CD4-positive, alpha-beta memory T cell (primary cell): Measurements from ENCODE around the gene MARCKSL1. TPM values are rescaled to one million over a fixed set of nuclear protein-coding genes. Genes with fewer than 3 reads are reported as not detected.
A peak's percentile ranks its signal among the peaks of the same experiment; 100 is the strongest.

ENCODE experiments used
- CTCF ChIA-PET: fragments of 350-600 bp; sonication (Branson Sonifier 250); formaldehyde crosslinking; loops from one replicate; lab custom pipeline; 2021; ENCODE audit warnings: inconsistent platforms; ENCODE audit not compliant: partially characterized antibody; lab: Charles Lee
- POLR2A ChIA-PET: fragments of 350-600 bp; sonication (Branson Sonifier 250); formaldehyde crosslinking; loops from one replicate; lab custom pipeline; 2021; ENCODE audit not compliant: partially characterized antibody; lab: Charles Lee
- DNase-seq, 5 donors: peaks; one replicate each; pipeline versions ENCODE4 v3.0.0 to v3.0.0-alpha.2; 2020 to 2022; ENCODE audit warnings: mixed read lengths in 1 of 5
- H3K27ac ChIP-seq: one replicate; pipeline ENCODE4 v1.7.0; 2013; ENCODE audit warnings: low read depth, low read length
- H3K27me3 ChIP-seq: 2 replicates; pipeline ENCODE4 v1.7.0; 2013; ENCODE audit warnings: mild to moderate bottlenecking, low read length, moderate library complexity; ENCODE audit not compliant: insufficient read depth
- H3K36me3 ChIP-seq: 2 replicates; pipeline ENCODE4 v1.7.0; 2013; ENCODE audit warnings: mild to moderate bottlenecking, low read length, moderate library complexity; ENCODE audit not compliant: insufficient read depth
- H3K4me1 ChIP-seq: 2 replicates; pipeline ENCODE4 v1.7.0; 2013; ENCODE audit warnings: mild to moderate bottlenecking, low read length, moderate library complexity; ENCODE audit not compliant: insufficient read depth
- H3K4me3 ChIP-seq, 2 donors: one replicate each; pipeline ENCODE4 v1.7.0; 2013; ENCODE audit warnings: low read length in 2 of 2, mild to moderate bottlenecking in 1 of 2
- H3K9me3 ChIP-seq, 2 donors: one replicate each; pipeline ENCODE4 v1.7.0; 2013; ENCODE audit warnings: low read length in 2 of 2, control low read depth in 1 of 2; ENCODE audit not compliant: control insufficient read depth in 1 of 2
- H3K27ac Mint-ChIP-seq, 7 donors: one replicate each; pipeline ENCODE4 v1.8.0; 2020 to 2021; ENCODE audit warnings: mixed read lengths in 7 of 7, mild to moderate bottlenecking in 6 of 7, inconsistent platforms in 3 of 7, moderate library complexity in 3 of 7
- H3K27me3 Mint-ChIP-seq, 2 donors: one replicate each; pipeline ENCODE4 v1.8.0; 2020 to 2021; ENCODE audit warnings: mixed read lengths in 2 of 2
- H3K36me3 Mint-ChIP-seq, 2 donors: one replicate each; pipeline ENCODE4 v1.8.0; 2020 to 2021; ENCODE audit warnings: mixed read lengths in 2 of 2, inconsistent platforms in 1 of 2, mild to moderate bottlenecking in 1 of 2
- H3K4me1 Mint-ChIP-seq, 4 donors: one replicate each; pipeline ENCODE4 v1.8.0; 2020 to 2021; ENCODE audit warnings: mixed read lengths in 4 of 4, mild to moderate bottlenecking in 1 of 4
- H3K4me3 Mint-ChIP-seq, 8 donors: one replicate each; pipeline ENCODE4 v1.8.0; 2020 to 2021; ENCODE audit warnings: mixed read lengths in 8 of 8, mild to moderate bottlenecking in 7 of 8, moderate library complexity in 6 of 8, inconsistent platforms in 3 of 8
- H3K9me3 Mint-ChIP-seq, 8 donors: one replicate each; pipeline ENCODE4 v1.8.0; 2020 to 2021; ENCODE audit warnings: mixed read lengths in 8 of 8, mild to moderate bottlenecking in 5 of 8, inconsistent platforms in 3 of 8, moderate library complexity in 1 of 8
- intact Hi-C: fragments of 100-400 bp; cut with micrococcal nuclease; formaldehyde crosslinking; loops from one replicate; pipeline ENCODE4 v1.15.1; 2023
- polyA plus RNA-seq, 2 donors: library from polyadenylated mRNA; unstranded; fragments of 300-500 nt; fragmentation: Illumina TruSeq; gene quantifications; one replicate each; pipeline ENCODE4 v1.2.3, GENCODE V29; 2021
- total RNA-seq, 2 experiments: library from RNA; stranded (reverse); gene quantifications; one replicate each; pipeline ENCODE4 v1.2.3, GENCODE V29; 2021

Gene MARCKSL1
- total and polyA plus RNA-seq, 4 experiments from 2014 or later = 46.5 to 75.9 (median 60.9) TPM

GRCh38 chr1:32327204-32327603, 8.8 kb downstream of the MARCKSL1 start:
- POLR2A ChIA-PET = interaction anchor here (1.0 kb wide), 1 partner anchor 9 kb away, joined by 3 read pairs; the partner anchor contains the start of gene MARCKSL1
- H3K36me3 ChIP-seq = peaks cover 63% of the 10 kb centered on the region
- Mint-ChIP-seq H3K4me1 (peaks cover 19 to 33% (median 25%) of the 10 kb centered on the region in 4 donors), H3K27ac (peak overlapping the region in 1 of 7 donors; percentile 56), H3K4me3 (no peak overlapping the region), H3K36me3 (peaks cover 50 to 70% of the 10 kb centered on the region in 2 donors), H3K9me3 (no peaks in the 10 kb centered on the region), H3K27me3 (no peaks in the 10 kb centered on the region)
- H3K4me3 ChIP-seq = no peak overlapping the region
- no peaks in the 10 kb centered on the region for H3K9me3 ChIP-seq
- H3K27ac ChIP-seq = no peak overlapping the region
- intact Hi-C loops = no loop called here
- no peaks in the 10 kb centered on the region for H3K27me3 ChIP-seq
- CTCF ChIA-PET = no interaction called here
- peaks cover 29% of the 10 kb centered on the region for H3K4me1 ChIP-seq
- no peak for DNase-seq

GRCh38 chr1:32321712-32322291, 14.2 kb downstream of the MARCKSL1 start:
- peak; percentile 55 to 66 (median 59) for DNase-seq
- Histone ChIP-seq H3K4me3 (no peak overlapping the region), H3K27ac (peak overlapping the region; percentile 18), H3K36me3 (peaks cover 27% of the 10 kb centered on the region), H3K9me3 (no peaks in the 10 kb centered on the region), H3K4me1 (peaks cover 63% of the 10 kb centered on the region), H3K27me3 (no peaks in the 10 kb centered on the region)
- Mint-ChIP-seq H3K36me3 (peaks cover 13 to 33% of the 10 kb centered on the region in 2 donors), H3K4me3 (peak overlapping the region; percentile 72 to 85 (median 78)), H3K27me3 (no peaks in the 10 kb centered on the region), H3K9me3 (no peaks in the 10 kb centered on the region), H3K4me1 (peaks cover 26 to 55% (median 42%) of the 10 kb centered on the region in 4 donors), H3K27ac (peak overlapping the region; percentile 88 to 96 (median 90))
- ChIA-PET CTCF (interaction anchor here (0.5 to 7.8 kb wide), 21 partner anchors 10 to 1519 kb away, joined by 3 to 47 read pairs (median 5); partner anchors contain the start of genes HDAC1, LCK, MARCKSL1 and TMEM39B), POLR2A (interaction anchor here (0.6 to 5.2 kb wide), 38 partner anchors 9 to 387 kb away, joined by 3 to 96 read pairs (median 4); partner anchors contain the start of genes BSDC1, CCDC28B, FAM167B and HDAC1)
- intact Hi-C loops = loop anchor here (2.0 kb wide), 1 partner anchor 13 kb away; no protein-coding TSS in a partner anchor

GRCh38 chr1:32318127-32318869, 17.7 kb downstream of the MARCKSL1 start:
- Histone ChIP-seq H3K4me3 (no peak overlapping the region), H3K27ac (no peak overlapping the region), H3K9me3 (no peaks in the 10 kb centered on the region), H3K4me1 (peaks cover 44% of the 10 kb centered on the region), H3K36me3 (peaks cover 22% of the 10 kb centered on the region), H3K27me3 (no peaks in the 10 kb centered on the region)
- intact Hi-C loops = no loop called here
- peak overlapping the region in 4 of 7 donors; percentile 56 to 82 (median 64) for H3K27ac Mint-ChIP-seq
- H3K4me3 Mint-ChIP-seq = no peak overlapping the region
- no peaks in the 10 kb centered on the region for H3K27me3 Mint-ChIP-seq
- H3K36me3 Mint-ChIP-seq = peaks cover 20 to 36% of the 10 kb centered on the region in 2 donors
- peaks cover 29 to 49% (median 40%) of the 10 kb centered on the region in 4 donors for H3K4me1 Mint-ChIP-seq
- POLR2A ChIA-PET = interaction anchor here (0.9 to 2.2 kb wide), 5 partner anchors 10 to 27 kb away, joined by 3 to 15 read pairs (median 4); partner anchors contain the start of genes HDAC1 and MARCKSL1
- CTCF ChIA-PET = interaction anchor here (1.2 to 2.0 kb wide), 2 partner anchors 22 to 65 kb away, joined by 3 to 4 read pairs; no protein-coding TSS in a partner anchor
- DNase-seq = no peak
- H3K9me3 Mint-ChIP-seq = no peaks in the 10 kb centered on the region

- Histone ChIP-seq H3K4me1 (peaks cover 34% of the 10 kb centered on the region), H3K9me3 (no peaks in the 10 kb centered on the region), H3K27ac (no peak overlapping the region), H3K4me3 (no peak overlapping the region), H3K36me3 (peaks cover 24% of the 10 kb centered on the region), H3K27me3 (no peaks in the 10 kb centered on the region)
- H3K27me3 Mint-ChIP-seq = no peaks in the 10 kb centered on the region
- peaks cover 20 to 40% (median 33%) of the 10 kb centered on the region in 4 donors for H3K4me1 Mint-ChIP-seq
- H3K9me3 Mint-ChIP-seq = no peaks in the 10 kb centered on the region
- intact Hi-C loops = no loop called here
- H3K27ac Mint-ChIP-seq = peak overlapping the region in 5 of 7 donors; percentile 3 to 77 (median 70)
- H3K4me3 Mint-ChIP-seq = no peak overlapping the region
- peaks cover 20 to 30% of the 10 kb centered on the region in 2 donors for H3K36me3 Mint-ChIP-seq
- ChIA-PET POLR2A (no interaction called here), CTCF (interaction anchor here (1.2 kb wide), 2 partner anchors 35 to 64 kb away, joined by 3 read pairs; no protein-coding TSS in a partner anchor)
- DNase-seq = no peak
Observed at GRCh38 chr1:32316903-32317277, 19.1 kb downstream of the MARCKSL1 start.

- Histone ChIP-seq H3K4me1 (peaks cover 50% of the 10 kb centered on the region), H3K36me3 (peaks cover 13% of the 10 kb centered on the region), H3K4me3 (no peak overlapping the region), H3K27ac (no peak overlapping the region), H3K9me3 (no peaks in the 10 kb centered on the region), H3K27me3 (no peaks in the 10 kb centered on the region)
- H3K27ac Mint-ChIP-seq = peak overlapping the region; percentile 4 to 94 (median 68)
- intact Hi-C loops = no loop called here
- no peak overlapping the region for H3K4me3 Mint-ChIP-seq
- ChIA-PET CTCF (interaction anchor here (0.8 to 1.6 kb wide), 5 partner anchors 10 to 96 kb away, joined by 3 to 7 read pairs (median 3); partner anchors contain the start of gene MARCKSL1), POLR2A (interaction anchor here (0.7 to 1.9 kb wide), 6 partner anchors 8 to 82 kb away, joined by 3 to 13 read pairs (median 3); partner anchors contain the start of genes BSDC1, HDAC1 and MARCKSL1)
- H3K27me3 Mint-ChIP-seq = no peaks in the 10 kb centered on the region
- H3K4me1 Mint-ChIP-seq = peaks cover 41 to 71% (median 57%) of the 10 kb centered on the region in 4 donors
- H3K36me3 Mint-ChIP-seq = peaks cover 25 to 34% of the 10 kb centered on the region in 2 donors
- no peaks in the 10 kb centered on the region for H3K9me3 Mint-ChIP-seq
- DNase-seq = no peak
Observed at GRCh38 chr1:32311709-32312393, 24.2 kb downstream of the MARCKSL1 start.

GRCh38 chr1:32309960-32310359, 26.1 kb downstream of the MARCKSL1 start:
- Mint-ChIP-seq H3K4me3 (peak overlapping the region in 1 of 8 donors; percentile 20), H3K27me3 (no peaks in the 10 kb centered on the region), H3K4me1 (peaks cover 45 to 75% (median 60%) of the 10 kb centered on the region in 4 donors), H3K9me3 (no peaks in the 10 kb centered on the region), H3K27ac (peak overlapping the region; percentile 4 to 85 (median 78)), H3K36me3 (peaks cover 24 to 40% of the 10 kb centered on the region in 2 donors)
- Histone ChIP-seq H3K36me3 (peaks cover 9% of the 10 kb centered on the region), H3K27ac (no peak overlapping the region), H3K4me3 (no peak overlapping the region), H3K9me3 (no peaks in the 10 kb centered on the region), H3K27me3 (no peaks in the 10 kb centered on the region), H3K4me1 (peaks cover 61% of the 10 kb centered on the region)
- DNase-seq = no peak
- ChIA-PET POLR2A (interaction anchor here (1.3 to 2.1 kb wide), 2 partner anchors 12 to 26 kb away, joined by 3 to 8 read pairs; partner anchors contain the start of gene MARCKSL1), CTCF (interaction anchor here (1.8 kb wide), 1 partner anchor 17 kb away, joined by 3 read pairs; no protein-coding TSS in a partner anchor)
- intact Hi-C loops = no loop called here
